ENCODE results near the gene ZCCHC17.

- TF ChIP-seq POLR2A (IDR thresholded peaks at IDR 0.05; ENCODE audit: low read length), result no peak
- no peak for TF ChIP-seq GATA1 (IDR thresholded peaks at IDR 0.05; ENCODE audit: low read depth, low read length)
These were observed 7.8 kb upstream of the ZCCHC17 start for GRCh38 chr1:31289021-31289420.

Measured in erythroblast (primary cell).